Right lobe of liver (tissue), 6 donors: ENCODE measurements around the gene IGSF22. TPM values are rescaled to one million over a fixed set of nuclear protein-coding genes. Genes with fewer than 3 reads are reported as not detected.

ENCODE experiments used
- ATAC-seq, 4 donors: fragments of 200-7000 bp; cut with Tn5 transposase; one replicate each; pipeline ENCODE4 v1.9.1; 2020; ENCODE audit warnings: mild to moderate bottlenecking in 4 of 4, moderate library complexity in 4 of 4
- DNase-seq, 3 donors: peaks; one replicate each; pipeline ENCODE4 v3.0.0-alpha.2; 2020
- H3K27ac ChIP-seq, 3 donors: fragments of 200-600 bp; one replicate each; pipeline ENCODE4 v1.8.0; 2022
- H3K27me3 ChIP-seq, 2 donors: fragments of 200-600 bp; one replicate each; pipeline ENCODE4 v1.8.0; 2022
- H3K36me3 ChIP-seq, 4 donors: fragments of 200-600 bp; sonication (generic) in 1 of 4; one replicate each; pipeline versions ENCODE4 v1.5.1 to v1.8.0; 2017 to 2022; ENCODE audit warnings: control low read depth in 1 of 4
- H3K4me1 ChIP-seq, 4 donors: fragments of 200-600 bp; sonication (generic) in 1 of 4; one replicate each; pipeline versions ENCODE4 v1.5.1 to v1.8.0; 2017 to 2022; ENCODE audit warnings: control low read depth in 1 of 4
- H3K4me3 ChIP-seq, 3 donors: fragments of 200-600 bp; one replicate each; pipeline ENCODE4 v1.8.0; 2022
- H3K9me3 ChIP-seq, 4 donors: fragments of 200-600 bp; sonication (generic) in 1 of 4; one replicate each; pipeline versions ENCODE4 v1.5.1 to v1.8.0; 2017 to 2022; ENCODE audit warnings: control low read depth in 1 of 4
- CTCF ChIP-seq, 4 donors: fragments of 200-600 bp in 3 of 4; fragments of 450-650 bp in 1 of 4; IDR thresholded peaks; one replicate each; pipeline versions ENCODE4 v1.5.1 to v1.8.0; 2016 to 2022; ENCODE audit warnings: antibody characterized with exemption in 4 of 4, mild to moderate bottlenecking in 2 of 4
- POLR2A ChIP-seq: fragments of 450-650 bp; IDR thresholded peaks from one replicate; pipeline ENCODE4 v1.6.1; 2017; ENCODE audit warnings: antibody characterized with exemption, mild to moderate bottlenecking
- WGBS: methylation state at CpG from one replicate; pipeline ENCODE4 v1.1.6; 2018; ENCODE audit warnings: low coverage, low lambda C conversion rate; ENCODE audit not compliant: insufficient coverage; ENCODE audit errors: missing lambda C conversion rate; 5-methylcytosine and 5-hydroxymethylcytosine counted together
- intact Hi-C, 2 donors: fragments of 100-400 bp; cut with DNase I; formaldehyde crosslinking; loops; one replicate each; pipeline versions ENCODE4 v1.11.2 to v1.14.1; 2022
- total RNA-seq, 6 experiments: library from RNA; depleted of rRNA in 2 of 6; stranded (reverse); fragments of >200 nt in 2 of 6; fragmentation: NEBNext Ultra II Directional in 3 of 6; extraction: Animal tissue kit (Norgen Biotek cat#: 25700) in 3 of 6; gene quantifications; one replicate each; pipeline versions ENCODE4 v1.1.0 to v1.2.4, GENCODE V29; 2016 to 2023
- donor health status: DM: no; HTN: yes; CAD: no.
- donor health status: DM: no; HTN: no; CAD: no.
- donor health status: DM: no; HTN: no; CAD: no.
- donor health status: DM: no; HTN: yes; CAD: no.
- donor health status: DM: no; HTN: yes; CAD: no.

The IGSF22 gene
- total RNA-seq, 6 experiments from 2014 or later: 0.04 to 0.32 (median 0.12) TPM; not detected in 3

- Histone ChIP-seq H3K36me3 (peaks cover 0 to 3% (median 0%) of the 10 kb centered on the region in 4 donors), H3K4me1 (no peaks in the 10 kb centered on the region), H3K4me3 (no peak overlapping the region), H3K27me3 (no peaks in the 10 kb centered on the region), H3K27ac (no peak overlapping the region), H3K9me3 (no peaks in the 10 kb centered on the region)
- ATAC-seq (no peak), DNase-seq (no peak)
- 54% methylated on average over 1 of the region's 1 CpG for WGBS
- intact Hi-C loops: no loop called here
- TF ChIP-seq CTCF (IDR thresholded peaks at IDR 0.05) (no peak), POLR2A (no peak)
These were observed 21.3 kb downstream of the IGSF22 start for GRCh38 chr11:18704698-18705097.

GRCh38 chr11:18704045-18704645, 21.8 kb downstream of the IGSF22 start:
- no peaks in the 10 kb centered on the region for H3K4me1 ChIP-seq
- H3K4me3 ChIP-seq: no peak overlapping the region
- WGBS: 71% methylated on average over 3 of the region's 5 CpGs
- no peak overlapping the region for H3K27ac ChIP-seq
- H3K27me3 ChIP-seq: no peaks in the 10 kb centered on the region
- no peak for DNase-seq
- peaks cover 0 to 3% (median 0%) of the 10 kb centered on the region in 4 donors for H3K36me3 ChIP-seq
- no peaks in the 10 kb centered on the region for H3K9me3 ChIP-seq
- no peak for ATAC-seq
- TF ChIP-seq CTCF (IDR thresholded peaks at IDR 0.05) (no peak), POLR2A (no peak)
- intact Hi-C loops: no loop called here

- ATAC-seq: no peak
- H3K9me3 ChIP-seq: no peaks in the 10 kb centered on the region
- no peak overlapping the region for H3K4me3 ChIP-seq
- H3K36me3 ChIP-seq: peaks cover 0 to 3% (median 0%) of the 10 kb centered on the region in 4 donors
- intact Hi-C loops: no loop called here
- no peak for DNase-seq
- no peaks in the 10 kb centered on the region for H3K27me3 ChIP-seq
- H3K27ac ChIP-seq: no peak overlapping the region
- TF ChIP-seq CTCF (IDR thresholded peaks at IDR 0.05) (no peak), POLR2A (no peak)
- no CpG with 5 or more reads among the region's 2 CpGs for WGBS
- no peaks in the 10 kb centered on the region for H3K4me1 ChIP-seq
These were observed 22.8 kb downstream of the IGSF22 start for GRCh38 chr11:18703001-18703763.

- H3K9me3 ChIP-seq: no peaks in the 10 kb centered on the region
- peaks cover 0 to 3% (median 0%) of the 10 kb centered on the region in 4 donors for H3K36me3 ChIP-seq
- no peak overlapping the region for H3K27ac ChIP-seq
- H3K27me3 ChIP-seq: no peaks in the 10 kb centered on the region
- no peaks in the 10 kb centered on the region for H3K4me1 ChIP-seq
- ATAC-seq (no peak), DNase-seq (no peak)
- 89% methylated on average over 9 of the region's 17 CpGs for WGBS
- no peak for TF ChIP-seq CTCF (IDR thresholded peaks at IDR 0.05)
- no peak for TF ChIP-seq POLR2A
- H3K4me3 ChIP-seq: no peak overlapping the region
- intact Hi-C loops: no loop called here
These were observed 24.3 kb downstream of the IGSF22 start for GRCh38 chr11:18701614-18702216.
